Panc1 (cell line): ENCODE data around the gene GPR162.

Source experiments
- POLR2AphosphoS5 ChIP-seq: IDR thresholded peaks from 2 replicates; pipeline ENCODE4 v1.6.1; 2012; ENCODE audit warnings: mild to moderate bottlenecking, low read depth, low read length, moderate library complexity
- TF ChIP-seq, protein P1 (sequence below): fragments of 450-650 bp; IDR thresholded peaks from 2 replicates; pipeline ENCODE4 v1.5.1; 2017; ENCODE audit warnings: mild to moderate bottlenecking

DNA sequence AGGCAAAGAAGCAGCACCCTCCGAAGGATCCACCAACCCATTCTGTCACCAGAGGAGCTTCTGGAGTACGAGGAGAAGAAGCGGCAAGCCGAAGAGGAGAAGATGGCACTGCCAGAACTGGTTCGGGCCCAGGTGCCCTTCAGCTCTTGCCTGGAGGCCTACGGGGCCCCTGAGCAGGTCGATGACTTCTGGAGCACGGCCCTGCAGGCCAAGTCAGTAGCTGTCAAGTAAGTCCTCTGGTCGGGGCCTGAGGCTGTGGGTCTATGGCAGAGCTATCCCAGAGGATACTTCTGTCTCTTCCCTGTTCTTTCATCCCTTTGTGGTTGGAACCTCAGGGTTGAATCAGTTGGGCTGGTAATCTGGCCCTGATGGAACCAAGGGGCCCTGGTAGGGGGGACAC is 39.8 kb downstream of the GPR162 start:
- TF ChIP-seq, protein P1, sequence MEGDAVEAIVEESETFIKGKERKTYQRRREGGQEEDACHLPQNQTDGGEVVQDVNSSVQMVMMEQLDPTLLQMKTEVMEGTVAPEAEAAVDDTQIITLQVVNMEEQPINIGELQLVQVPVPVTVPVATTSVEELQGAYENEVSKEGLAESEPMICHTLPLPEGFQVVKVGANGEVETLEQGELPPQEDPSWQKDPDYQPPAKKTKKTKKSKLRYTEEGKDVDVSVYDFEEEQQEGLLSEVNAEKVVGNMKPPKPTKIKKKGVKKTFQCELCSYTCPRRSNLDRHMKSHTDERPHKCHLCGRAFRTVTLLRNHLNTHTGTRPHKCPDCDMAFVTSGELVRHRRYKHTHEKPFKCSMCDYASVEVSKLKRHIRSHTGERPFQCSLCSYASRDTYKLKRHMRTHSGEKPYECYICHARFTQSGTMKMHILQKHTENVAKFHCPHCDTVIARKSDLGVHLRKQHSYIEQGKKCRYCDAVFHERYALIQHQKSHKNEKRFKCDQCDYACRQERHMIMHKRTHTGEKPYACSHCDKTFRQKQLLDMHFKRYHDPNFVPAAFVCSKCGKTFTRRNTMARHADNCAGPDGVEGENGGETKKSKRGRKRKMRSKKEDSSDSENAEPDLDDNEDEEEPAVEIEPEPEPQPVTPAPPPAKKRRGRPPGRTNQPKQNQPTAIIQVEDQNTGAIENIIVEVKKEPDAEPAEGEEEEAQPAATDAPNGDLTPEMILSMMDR, result no peak
- no peak for TF ChIP-seq POLR2AphosphoS5
